ENCODE data around the gene RBMS1. TPM values are rescaled to one million over a fixed set of nuclear protein-coding genes. Genes with fewer than 3 reads are reported as not detected.

RBMS1 gene
- total RNA-seq, 1 experiment from 2014 or later: 77.5 TPM

- H3T11ph ChIP-seq (ENCODE audit: low read length): no peak overlapping the region
These were observed 205.3 kb downstream of the RBMS1 start for GRCh38 chr2:160288324-160288723.

More at GRCh38 chr2:160288324-160288723, 205.3 kb downstream of the RBMS1 start:
- Mint-ChIP-seq H3K4me3 (no peak overlapping the region), H3K27ac (peak overlapping the region in 2 of 3 experiments; percentile 45 to 72; a peak in 3 of 7 replicates), H3K27me3 (ENCODE audit: low read depth) (no peaks in the 10 kb centered on the region), H3K4me1 (peaks cover 5 to 9% of the 10 kb centered on the region in 2 experiments; a peak in 2 of 4 replicates), H3K36me3 (ENCODE audit: insufficient read depth in 1 of 3, low read depth in 3 of 3) (peaks cover 2 to 23% (median 23%) of the 10 kb centered on the region in 3 experiments; a peak in 5 of 7 replicates), H3K9me3 (no peaks in the 10 kb centered on the region)
- Histone ChIP-seq H4K8ac (replicated peaks; ENCODE audit: insufficient read length, low read depth, low read length) (no peak overlapping the region), H3K23ac (ENCODE audit: insufficient read length, low read depth, low read length) (no peak overlapping the region), H3K27ac (ENCODE audit: insufficient read length, low read depth, low read length) (no peak overlapping the region), H4K5ac (ENCODE audit: insufficient read length, low read depth, low read length) (no peak overlapping the region), H3K4me2 (ENCODE audit: insufficient read depth, insufficient read length, low read length) (no peak overlapping the region), H2BK120ac (ENCODE audit: low read depth, low read length, poor library complexity, severe bottlenecking) (no peak overlapping the region), H3K4me1 (ENCODE audit: insufficient read depth, low read length) (no peaks in the 10 kb centered on the region), H2BK20ac (ENCODE audit: low read depth, low read length, poor library complexity, severe bottlenecking) (no peak overlapping the region), H3K14ac (ENCODE audit: insufficient read depth, low read length) (no peak overlapping the region), H3K18ac (ENCODE audit: insufficient read length, low read depth, low read length) (no peak overlapping the region), H2BK15ac (ENCODE audit: low read depth, low read length) (no peak overlapping the region), H3K79me2 (ENCODE audit: insufficient read depth, low read length) (no peaks in the 10 kb centered on the region), H4K20me1 (ENCODE audit: control insufficient read depth, insufficient read depth, insufficient read length) (no peaks in the 10 kb centered on the region), H3K23me2 (ENCODE audit: insufficient read length, low read depth, low read length, poor library complexity, severe bottlenecking) (no peaks in the 10 kb centered on the region), H2AFZ (ENCODE audit: low read length) (no peak overlapping the region), H2BK5ac (ENCODE audit: insufficient read length, low read length) (no peak overlapping the region), H3K9me3 (ENCODE audit: control insufficient read depth, low read depth, low read length) (no peaks in the 10 kb centered on the region), H2BK12ac (ENCODE audit: insufficient read length, low read depth, low read length) (no peak overlapping the region), H3K56ac (ENCODE audit: insufficient read length, low read depth, low read length) (no peak overlapping the region), H3K9ac (ENCODE audit: extremely low read depth, insufficient read length, low read length) (no peak overlapping the region), H3K4ac (ENCODE audit: low read depth, low read length) (no peak overlapping the region), H2AK5ac (ENCODE audit: insufficient read length, low read length) (no peak overlapping the region), H3K79me1 (ENCODE audit: insufficient read depth, low read depth, low read length, poor library complexity, severe bottlenecking) (no peaks in the 10 kb centered on the region), H4K91ac (ENCODE audit: insufficient read length, low read depth, low read length) (no peak overlapping the region), H3K27me3 (ENCODE audit: insufficient read depth, low read length) (no peaks in the 10 kb centered on the region)
- DNase-seq: no peak
- no CpG with 5 or more reads among the region's 2 CpGs for WGBS (ENCODE audit: extremely low coverage, insufficient read length, low lambda C conversion rate)
- no peak for TF ChIP-seq CTCF (conservative IDR thresholded peaks at IDR 0.05)

Data from H9 (cell line).